Stimulated activated CD8-positive, alpha-beta memory T cell treated with anti-CD3 and anti-CD28 coated beads, Interleukin-7, amount 100 ng/mL, for 48 hours (primary cell): Measurements from ENCODE around the gene OR2F2.

Source experiments
- DNase-seq, 2 donors: peaks; one replicate each; pipeline ENCODE4 v3.0.0-alpha.2; 2020; ENCODE audit warnings: low read depth in 1 of 2; ENCODE audit errors: extremely low read depth in 1 of 2

OR2F2 gene

GRCh38 chr7:143913945-143914615 is 21.0 kb upstream of the OR2F2 start:
- DNase-seq: no peak

- DNase-seq: no peak
Measured at GRCh38 chr7:143914938-143915652, 19.9 kb upstream of the OR2F2 start.

DNA sequence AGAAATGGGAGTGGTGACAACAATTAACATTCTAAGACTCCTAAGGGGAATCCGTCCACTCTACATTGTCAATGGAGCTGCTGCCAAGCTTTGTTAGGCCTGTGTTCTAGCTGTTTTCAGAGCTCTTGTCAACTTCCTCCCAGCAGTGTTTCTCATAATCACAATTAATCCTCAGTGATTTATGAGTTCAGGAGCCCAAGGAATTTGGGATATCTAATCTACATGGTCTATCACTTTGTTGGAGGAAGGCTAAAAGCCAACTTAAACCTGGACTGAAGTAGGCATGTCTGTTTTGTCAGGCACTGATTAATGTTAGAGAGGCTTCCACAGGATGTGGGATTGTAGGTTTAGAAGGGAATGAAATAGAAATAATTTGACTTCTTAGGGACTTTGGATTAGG is 10.2 kb upstream of the OR2F2 start:
- no peak for DNase-seq

GRCh38 chr7:143929224-143929920 is 5.7 kb upstream of the OR2F2 start:
- DNase-seq: peak in 1 of 2 donors; percentile 8

DNA sequence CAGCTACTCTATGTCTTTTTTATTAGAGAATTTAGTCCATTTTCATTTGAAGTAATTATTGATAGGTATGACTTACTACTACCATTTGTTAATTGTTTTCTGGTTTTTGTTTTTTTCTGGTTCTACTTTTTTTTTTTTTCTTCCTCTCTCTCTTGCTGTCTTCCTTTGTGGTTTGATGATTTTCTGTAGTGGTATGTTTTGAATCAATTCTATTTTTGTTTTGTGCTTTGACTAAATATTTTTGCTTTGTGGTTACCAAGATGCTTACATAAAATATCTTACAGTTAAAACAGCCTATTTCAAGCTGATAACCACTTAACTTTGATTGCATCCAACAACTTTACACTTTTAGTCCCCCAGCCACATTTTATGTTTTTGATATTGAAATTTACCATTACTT is 3.3 kb upstream of the OR2F2 start:
- DNase-seq: no peak

DNA sequence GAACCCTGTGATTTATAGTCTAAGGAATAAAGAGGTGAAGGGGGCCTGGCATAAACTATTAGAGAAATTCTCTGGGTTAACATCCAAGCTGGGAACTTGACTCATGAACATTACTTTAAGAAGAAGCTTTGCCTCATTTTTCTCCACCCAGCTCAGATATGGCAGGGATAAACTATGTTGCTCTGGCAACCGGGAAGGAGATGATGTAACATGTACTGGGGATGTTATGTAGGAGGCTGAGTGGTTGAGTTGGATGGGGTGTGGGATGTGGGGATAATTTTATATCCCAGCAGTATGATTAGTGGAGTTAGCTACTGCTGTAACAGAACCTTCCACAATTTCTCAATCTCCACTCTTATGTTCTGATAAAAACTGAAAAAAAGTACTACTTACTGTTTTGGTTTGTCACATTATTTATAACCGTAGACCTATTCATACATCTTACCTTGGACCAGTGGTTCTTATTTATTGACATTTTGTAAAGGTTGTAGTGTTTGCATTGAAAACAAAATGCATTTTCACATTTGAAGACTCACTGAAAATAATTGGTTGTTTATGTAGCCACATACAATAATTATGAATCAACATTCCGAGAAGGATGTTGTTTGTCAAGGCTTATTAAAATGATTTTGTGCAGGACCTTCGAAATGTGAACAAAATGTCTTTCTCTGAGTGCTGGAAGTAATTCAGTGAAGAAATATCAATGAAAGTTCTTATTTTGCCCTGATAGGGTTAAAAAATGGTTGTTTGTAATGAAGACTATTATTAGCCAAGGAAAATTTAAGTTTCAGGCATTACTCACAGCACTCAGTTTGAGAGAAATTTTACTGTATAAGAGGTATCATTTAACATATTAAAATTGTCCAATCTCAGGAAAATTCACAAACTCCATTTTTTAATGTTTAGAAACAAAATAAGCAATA is 1.3 kb downstream of the OR2F2 start:
- no peak for DNase-seq

DNA sequence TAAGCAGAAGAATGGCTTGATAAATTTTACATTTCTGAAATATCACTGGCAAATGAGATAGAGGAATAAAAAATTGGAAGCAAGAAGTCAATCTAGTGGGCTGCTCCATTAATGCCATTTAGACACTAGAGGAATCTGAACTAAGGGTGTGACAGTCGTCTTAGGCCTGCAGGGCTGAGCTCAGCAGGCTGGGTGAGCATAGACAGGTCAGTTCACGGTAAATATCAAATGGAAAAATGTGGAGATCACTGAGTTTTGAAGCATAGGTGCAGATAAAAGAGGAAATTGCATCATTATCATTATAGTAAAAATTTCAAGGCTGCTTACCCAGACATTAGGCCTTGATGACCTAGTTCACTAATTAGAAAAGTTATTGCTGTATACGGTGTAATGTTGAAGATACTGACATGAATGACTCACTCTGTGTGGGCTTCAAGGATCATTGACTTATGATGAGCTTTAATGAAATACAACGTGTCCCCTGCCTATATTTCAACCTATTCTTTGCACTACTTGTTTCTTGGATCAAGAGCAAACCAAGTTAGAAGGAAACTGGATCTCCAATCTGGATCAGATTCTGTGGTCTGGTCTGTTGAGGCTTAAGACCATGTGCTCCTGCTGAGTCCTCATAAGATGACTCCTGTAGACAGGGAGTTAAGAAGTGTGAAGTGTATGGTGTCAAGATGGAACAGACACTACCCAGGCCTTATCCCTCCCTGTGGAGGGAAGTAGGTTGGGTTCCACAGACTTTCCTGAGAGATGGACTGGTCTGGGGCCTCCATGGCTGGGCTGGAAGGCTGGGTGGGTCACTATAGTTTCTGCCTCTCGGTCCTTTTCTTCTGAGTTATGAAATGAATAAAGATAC is 3.6 kb downstream of the OR2F2 start:
- no peak for DNase-seq

DNA sequence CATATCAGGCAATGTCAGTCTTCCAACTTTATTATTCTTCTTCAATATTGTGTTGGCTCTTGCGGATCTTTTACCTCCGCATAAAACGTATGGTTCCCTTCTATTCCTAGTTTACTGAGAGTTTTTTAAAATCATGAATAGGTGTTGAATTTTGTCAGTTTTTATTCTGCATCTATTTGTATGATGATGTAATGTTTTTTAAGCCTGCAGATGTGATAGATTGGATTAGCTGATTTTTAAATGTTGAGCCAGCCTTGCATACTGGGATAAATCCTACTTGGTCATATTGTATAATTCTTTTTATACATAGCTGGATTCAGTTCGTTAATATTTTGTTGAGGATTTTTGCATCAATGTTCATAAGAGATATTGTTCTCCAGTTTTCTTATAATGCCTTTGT is 10.4 kb downstream of the OR2F2 start:
- no peak for DNase-seq

DNA sequence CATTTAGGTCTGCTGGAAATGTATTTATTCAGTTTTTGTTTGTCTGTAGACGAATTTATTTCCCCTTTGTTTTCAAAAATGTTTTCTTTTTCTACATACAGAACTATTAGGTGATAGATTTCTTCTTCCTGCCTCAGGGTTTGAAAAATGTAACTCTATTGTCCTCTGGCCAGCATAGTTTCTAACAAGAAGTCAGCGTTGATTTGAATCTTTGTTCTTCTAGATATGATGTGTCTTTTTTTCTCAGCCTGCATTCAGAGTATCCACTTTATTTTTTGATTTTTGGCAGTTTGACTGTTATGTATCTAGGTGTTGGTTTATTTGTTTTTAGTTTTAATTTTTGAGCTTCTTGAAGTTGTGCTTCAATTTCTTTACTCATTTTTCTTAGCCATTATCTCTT is 12.1 kb downstream of the OR2F2 start:
- DNase-seq: no peak

GRCh38 chr7:143948733-143949132 is 13.7 kb downstream of the OR2F2 start:
- no peak for DNase-seq

GRCh38 chr7:143953421-143953820 is 18.4 kb downstream of the OR2F2 start:
- DNase-seq: no peak

DNA sequence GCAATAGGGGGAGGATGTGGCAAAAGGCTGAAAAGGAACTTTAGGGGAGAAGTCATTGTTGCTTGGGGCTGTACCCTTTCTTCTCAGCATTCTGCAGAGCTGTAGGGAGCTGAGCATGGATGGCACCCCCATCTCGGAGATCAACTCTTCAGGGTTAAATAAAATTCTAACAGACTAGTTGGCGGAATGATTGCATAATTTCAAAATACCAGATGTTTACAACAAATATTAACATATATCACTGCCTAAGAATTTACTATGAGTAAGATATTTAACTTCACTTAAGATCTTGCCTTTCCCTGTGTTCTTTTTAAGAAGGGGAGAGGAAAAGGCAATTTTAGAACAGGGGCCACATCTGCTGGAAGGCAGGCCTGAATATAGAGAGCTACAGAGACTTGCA is 19.1 kb downstream of the OR2F2 start:
- DNase-seq: no peak

GRCh38 chr7:143954544-143954943 is 19.5 kb downstream of the OR2F2 start, which contains the start of gene OR2F1:
OR2F1 (plus strand) TSS chr7:143954844; CDS start chr7:143959971, 5,127 bp downstream.
- DNase-seq: no peak

DNA sequence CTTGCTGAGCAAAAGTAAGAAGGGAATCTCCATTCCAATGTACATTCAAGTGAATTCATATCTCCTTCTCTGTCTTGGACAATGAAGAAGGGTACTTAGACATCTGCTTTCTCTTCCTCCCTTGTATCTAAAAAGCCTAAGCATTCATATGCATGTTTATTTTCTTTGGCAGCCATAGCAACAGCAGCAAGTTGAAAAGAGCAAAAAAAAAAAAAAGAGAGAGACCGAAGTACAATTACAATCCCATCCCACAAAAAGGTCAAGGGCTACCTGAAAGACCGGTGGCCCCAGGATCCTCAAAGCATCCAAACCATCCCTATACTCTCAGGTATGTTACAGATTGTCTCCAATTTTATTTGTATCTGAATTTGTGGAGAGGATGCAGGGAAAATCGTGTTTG is 23.7 kb downstream of the OR2F2 start:
- no peak for DNase-seq

DNA sequence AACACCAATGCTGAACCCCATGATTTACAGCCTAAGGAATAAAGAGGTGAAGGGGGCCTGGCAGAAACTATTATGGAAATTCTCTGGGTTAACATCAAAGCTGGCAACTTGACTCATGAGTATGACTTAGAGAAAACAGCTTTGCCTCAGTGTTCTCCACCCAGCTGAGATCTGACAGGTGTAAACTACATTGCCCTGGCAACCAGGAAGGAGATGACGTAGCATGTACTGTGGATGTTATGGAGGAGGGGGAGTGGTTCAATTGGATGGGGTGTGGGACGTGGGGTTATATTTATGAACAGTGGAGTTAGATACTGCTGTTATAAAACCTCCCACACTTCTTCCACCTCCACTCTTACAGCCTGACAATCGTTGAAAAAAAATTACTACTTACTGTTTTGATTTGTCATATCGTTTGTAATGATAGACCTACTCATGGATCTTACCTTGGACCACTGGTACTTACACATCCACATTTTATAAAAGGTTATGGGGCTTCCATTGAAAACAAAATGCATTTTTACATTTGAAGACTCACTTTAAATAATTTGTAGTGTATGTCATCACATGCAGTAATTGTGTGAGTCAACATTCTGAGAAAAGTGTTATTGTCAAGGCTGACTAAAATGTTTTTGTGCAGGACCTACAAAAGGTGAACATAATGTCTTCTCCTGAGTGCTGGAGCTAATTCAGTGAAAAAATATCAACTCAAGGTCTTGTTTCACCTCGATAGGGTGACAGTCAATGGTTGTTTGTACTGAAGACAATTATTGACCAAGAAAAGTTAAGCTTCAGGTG is 26.0 kb downstream of the OR2F2 start:
- no peak for DNase-seq

- DNase-seq: no peak
Measured at GRCh38 chr7:143965280-143965679, 30.2 kb downstream of the OR2F2 start.

DNA sequence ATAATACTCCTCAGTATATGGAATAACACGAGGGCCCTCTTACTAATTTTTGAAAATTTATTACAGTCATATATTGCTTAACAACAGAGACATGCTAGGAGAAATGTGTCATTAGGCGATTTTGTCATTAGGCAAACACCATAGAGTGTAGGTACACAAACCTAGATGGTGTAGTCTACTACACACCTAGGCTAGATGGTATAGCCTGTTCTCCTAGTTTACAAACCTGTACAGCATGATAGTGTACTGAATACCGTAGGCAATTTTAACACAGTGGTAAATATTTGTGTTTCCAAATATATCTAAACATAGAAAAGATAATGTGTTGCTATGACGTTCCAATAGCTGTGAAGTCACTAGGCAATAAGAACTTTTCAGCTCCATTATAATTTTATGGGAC is 32.4 kb downstream of the OR2F2 start:
- DNase-seq: no peak

DNA sequence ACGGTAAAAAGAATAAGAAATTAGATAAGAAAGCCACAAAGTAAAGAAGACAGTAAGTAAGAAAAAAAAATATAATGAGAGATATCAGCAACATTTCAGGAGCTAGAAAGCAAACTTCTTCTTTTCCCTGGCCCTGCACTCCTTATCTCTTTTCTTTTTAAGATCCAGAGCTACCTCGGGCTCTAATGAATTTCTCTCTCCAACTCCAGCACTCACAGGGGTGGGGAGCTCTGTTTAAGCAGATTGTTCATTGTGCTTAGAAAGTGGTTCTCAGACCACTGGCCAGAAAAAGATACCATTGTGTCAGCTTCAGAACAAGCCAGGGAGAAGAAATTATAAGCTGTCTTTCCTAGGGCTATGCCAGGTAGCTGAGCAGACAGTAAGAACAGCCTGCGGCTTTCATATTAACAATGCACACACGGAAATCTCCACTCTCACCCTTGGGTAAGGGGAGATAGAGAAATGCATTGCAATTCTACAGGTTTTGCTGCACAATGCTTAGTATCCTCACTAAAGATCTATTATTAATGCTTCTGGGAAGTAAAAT is 38.9 kb downstream of the OR2F2 start:
- no peak for DNase-seq

- no peak for DNase-seq
Measured at GRCh38 chr7:143974459-143974858, 39.4 kb downstream of the OR2F2 start.
